ENCODE results near the gene DDX51.
A peak's percentile ranks its signal among the peaks of the same experiment; 100 is the strongest.

DDX51 gene

GRCh38 chr12:132162508-132163031 lies 18.5 kb upstream of the DDX51 start:
- no peak overlapping the region for H3K27ac ChIP-seq
- peak; percentile 24; the same call in 1 of the 2 replicates for TF ChIP-seq CTCF (conservative IDR thresholded peaks at IDR 0.05)

DNA sequence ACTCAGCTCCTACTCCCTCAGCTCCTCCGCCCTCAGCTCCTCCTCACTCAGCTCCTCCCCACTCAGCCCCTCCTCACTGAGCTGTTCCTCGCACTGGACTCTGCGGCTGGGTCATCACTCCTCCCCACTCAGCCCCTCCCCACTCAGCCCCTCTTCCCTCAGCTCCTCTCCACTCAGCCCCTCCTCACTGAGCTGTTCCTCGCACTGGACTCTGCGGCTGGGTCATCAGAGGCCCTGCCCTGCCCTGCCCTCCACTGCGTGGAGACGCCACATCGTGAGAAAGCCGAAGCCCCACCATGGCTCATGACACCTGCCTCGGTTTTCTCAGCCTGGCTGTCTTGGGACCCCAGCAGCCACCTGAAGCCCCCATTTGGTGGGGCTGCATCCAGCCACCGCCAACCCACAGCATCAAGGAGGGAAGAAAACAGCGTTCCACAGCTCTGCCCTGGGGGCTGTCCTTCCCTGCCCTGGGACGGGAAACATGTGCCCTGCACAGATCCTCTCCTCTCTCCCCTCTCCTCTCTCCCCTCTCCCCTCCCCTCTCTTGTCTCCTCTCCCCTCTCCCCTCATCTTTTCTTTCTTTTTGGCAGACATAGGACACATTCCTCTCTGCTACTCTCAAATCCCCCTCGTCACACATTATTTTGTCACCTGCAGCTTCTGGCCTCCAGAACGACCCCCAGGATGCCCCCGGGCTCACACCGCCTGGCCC lies 17.8 kb upstream of the DDX51 start:
- no peak for TF ChIP-seq CTCF (conservative IDR thresholded peaks at IDR 0.05)
- no peak overlapping the region for H3K27ac ChIP-seq

DNA sequence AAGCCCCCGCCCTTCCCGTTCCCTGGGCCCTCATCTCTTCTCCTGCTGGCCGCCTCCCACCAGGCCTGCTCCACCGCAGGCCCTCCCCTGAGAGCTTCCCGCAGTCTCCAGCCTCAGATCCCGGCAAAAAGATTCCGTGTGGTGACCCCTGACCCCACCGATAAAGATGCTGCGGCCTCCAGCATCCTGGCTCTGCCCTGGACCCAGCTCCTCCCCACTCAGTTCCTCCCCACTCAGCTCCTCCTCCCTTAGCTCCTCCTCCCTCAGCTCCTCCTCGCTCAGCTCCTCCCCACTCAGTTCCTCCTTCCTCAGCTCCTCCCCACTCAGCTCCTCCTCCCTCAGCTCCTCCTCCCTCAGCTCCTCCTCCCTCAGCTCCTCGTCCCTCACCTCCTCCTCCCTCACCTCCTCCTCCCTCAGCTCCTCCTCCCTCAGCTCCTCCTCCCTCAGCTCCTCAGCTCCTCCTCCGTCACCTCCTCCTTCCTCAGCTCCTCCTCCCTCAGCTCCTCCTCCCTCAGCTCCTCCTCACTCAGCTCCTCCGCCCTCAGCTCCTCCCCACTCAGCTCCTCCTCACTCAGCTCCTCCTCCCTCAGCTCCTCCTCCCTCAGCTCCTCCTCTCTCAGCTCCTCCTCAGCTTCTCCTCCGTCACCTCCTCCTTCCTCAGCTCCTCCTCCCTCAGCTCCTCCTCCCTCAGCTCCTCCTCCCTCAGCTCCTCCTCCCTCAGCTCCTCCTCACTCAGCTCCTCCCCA lies 17.1 kb upstream of the DDX51 start:
- TF ChIP-seq CTCF (conservative IDR thresholded peaks at IDR 0.05), result no peak
- H3K27ac ChIP-seq, result no peak overlapping the region

DNA sequence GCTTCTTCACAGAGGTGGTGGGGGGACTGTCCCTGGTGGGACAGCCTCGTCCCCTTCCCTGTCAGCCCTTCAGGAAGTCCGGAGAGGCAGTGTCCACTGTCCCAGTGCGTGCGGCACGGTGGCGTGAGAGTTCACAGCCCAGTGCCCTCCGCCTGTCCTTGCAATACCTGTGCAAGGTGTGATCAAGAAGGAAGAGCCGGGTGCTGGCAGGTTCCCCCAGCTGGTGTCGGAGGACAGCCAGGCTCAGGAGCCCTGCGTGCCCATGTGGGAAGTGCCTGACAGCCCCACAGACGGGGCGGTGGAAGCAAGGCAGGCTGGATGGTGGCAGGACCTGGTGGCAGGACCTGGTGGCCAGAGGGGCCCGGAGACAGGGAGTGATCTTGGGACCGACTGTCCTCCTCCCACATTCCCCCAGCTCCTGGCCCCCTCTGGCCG lies 16.5 kb upstream of the DDX51 start:
- H3K27ac ChIP-seq, result no peak overlapping the region

DNA sequence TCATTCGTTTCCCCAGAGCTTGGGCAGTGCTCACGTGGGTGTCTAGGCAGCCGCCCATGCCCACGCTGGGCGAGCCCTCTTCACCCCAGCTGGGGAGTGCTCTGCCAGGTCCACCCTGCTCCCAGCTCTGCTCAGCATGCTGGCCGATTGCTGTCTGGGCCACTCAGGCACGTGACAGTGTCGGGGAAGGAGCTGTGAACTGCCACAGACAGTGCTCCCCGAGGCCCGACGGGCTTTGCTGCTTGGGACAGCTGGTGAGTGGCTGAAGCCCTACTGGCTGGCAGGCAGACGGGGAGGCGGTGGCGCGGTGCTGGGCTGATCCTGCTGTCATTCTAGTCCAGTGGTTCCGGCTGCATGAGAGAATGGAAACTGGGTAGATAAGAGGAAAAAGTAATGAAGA lies 15.9 kb upstream of the DDX51 start:
- no peak overlapping the region for H3K27ac ChIP-seq
- TF ChIP-seq CTCF (conservative IDR thresholded peaks at IDR 0.05), result no peak

More for the DNA sequence above, 16.5 kb upstream of the DDX51 start:
- no peak for TF ChIP-seq CTCF (conservative IDR thresholded peaks at IDR 0.05)

- H3K27ac ChIP-seq, result no peak overlapping the region
- no peak for TF ChIP-seq CTCF (conservative IDR thresholded peaks at IDR 0.05)
These were observed 15.5 kb upstream of the DDX51 start for GRCh38 chr12:132159555-132160003.

All from VCaP (cell line).